Activated CD4-positive, alpha-beta T cell treated with anti-CD3 and anti-CD28 coated beads, Interleukin-2, amount 50 U/mL, for 4 hours (primary cell): Measurements from ENCODE around the gene CABLES2.
"Not testable (repeated sequence)": the region's sequence is repeated elsewhere in the genome, so short reads cannot be mapped to it uniquely, and the experiment has no call there.

Experiments used
- DNase-seq, 2 experiments: peaks; one replicate each; pipeline ENCODE4 v3.0.0-alpha.2; 2020

CABLES2 gene

GRCh38 chr20:62433658-62434497 is 26.8 kb upstream of the CABLES2 start:
- DNase-seq: no peak

DNA sequence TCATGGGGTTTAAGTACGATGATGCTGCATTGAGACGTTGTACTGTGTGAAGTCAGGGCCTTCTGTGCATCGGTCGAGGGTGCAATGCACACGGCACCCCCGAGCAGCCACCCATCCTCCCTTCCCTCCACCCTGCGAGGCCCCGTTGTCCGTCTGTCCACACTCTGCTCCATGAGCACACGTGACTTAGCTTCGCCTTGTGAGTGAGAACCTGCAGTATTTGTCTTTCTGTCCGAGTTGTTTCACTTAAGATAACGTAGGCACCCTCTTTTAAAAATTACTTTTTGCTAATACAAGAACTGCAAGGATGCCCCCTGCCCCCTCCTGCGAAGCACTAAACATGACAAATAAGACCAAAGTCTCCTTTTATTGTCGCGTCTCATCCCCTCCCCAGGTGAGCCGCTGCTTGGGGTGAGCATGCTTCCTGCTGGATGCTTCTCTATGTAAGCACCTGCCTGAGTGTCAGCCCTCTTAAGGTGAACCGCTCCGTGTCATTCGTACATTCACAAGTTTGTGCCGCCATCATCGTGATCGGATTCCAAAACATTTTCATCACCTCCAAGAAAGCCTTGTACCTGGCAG is 23.9 kb upstream of the CABLES2 start:
- no peak for DNase-seq

GRCh38 chr20:62430311-62430853 is 23.3 kb upstream of the CABLES2 start:
- DNase-seq: no peak

DNA sequence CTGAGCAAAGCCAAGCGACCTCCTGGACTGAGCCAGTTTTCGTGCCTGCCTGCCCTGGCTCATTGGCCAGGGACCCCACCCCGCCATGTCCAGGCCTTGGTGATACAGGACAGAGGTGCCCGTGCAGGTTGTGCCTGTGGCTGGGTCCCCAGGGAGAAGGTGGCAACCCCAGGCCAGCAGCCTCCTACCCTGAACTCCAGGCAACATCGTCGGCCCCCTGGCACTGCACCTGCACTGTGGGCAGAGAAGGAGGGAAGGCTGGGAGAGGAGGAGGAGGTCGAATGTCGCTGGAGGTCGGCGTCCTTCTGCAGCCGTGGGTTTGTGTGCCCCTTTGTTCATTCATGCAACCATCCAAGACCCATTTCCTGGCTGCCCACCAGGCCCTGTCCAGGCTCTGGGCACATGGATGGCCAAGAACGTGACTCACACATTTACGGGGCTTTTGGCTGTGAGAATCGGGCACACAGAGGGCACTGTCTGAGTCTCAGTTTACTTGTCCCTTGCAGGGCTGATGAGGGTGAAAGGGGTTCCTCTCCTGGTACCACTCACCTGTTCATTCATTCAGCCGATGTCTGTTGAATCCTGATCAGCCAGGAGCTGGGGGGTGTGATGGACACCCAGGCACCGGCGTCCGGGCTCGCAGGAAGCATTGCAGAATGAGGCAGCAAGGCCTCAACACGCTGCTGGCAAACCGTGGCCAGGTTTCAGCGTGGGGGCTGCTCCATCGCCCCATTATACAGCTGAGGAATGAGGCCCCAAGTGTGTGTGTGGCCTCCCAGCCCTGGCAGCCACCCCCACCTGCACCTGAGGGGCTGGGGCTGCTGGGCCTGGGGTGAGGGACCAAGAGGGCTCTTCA is 22.6 kb upstream of the CABLES2 start:
- no peak for DNase-seq

DNA sequence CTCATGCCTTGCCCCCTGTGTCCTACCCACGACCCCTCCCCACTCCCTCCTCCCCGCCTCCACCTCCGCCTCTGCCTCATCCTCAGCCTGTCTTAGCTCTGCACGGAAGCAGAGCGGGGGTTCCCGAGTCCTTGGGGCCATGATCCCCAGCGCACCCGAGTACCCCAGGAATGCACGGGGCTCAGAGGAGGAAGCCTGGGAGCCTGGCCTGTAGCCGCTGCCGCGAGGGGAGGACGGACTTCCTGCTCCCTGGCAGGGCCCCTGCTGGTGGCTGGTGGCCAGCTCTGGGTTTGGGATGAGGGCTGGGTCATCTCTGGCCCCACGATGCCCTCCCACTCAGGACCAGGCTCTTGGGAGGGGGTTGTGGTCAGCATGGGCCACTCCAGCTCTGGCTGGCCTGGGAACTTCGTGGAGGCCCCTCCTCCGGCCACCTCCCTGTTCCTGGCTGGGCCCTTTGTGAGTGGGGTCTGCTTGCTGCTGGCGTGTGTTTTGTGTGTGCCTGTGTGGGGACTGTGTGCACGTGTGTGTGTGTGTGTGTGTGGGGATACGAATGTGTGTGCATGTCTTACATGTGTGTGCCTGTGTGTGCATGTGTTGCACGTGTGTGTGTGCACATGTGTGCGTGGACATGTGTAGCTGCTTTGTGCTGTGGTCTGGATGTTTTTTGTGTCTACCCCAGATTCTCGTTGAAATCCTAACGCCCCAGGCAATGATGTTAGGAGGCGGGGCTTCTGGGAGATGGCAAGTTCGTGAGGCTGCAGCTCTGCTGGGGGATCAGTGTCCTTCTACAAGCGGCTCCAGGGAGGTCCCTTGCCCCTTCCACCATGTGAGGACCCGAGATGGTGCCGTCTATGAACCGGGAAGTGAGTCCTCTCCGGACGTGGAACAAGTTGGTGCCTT is 21.6 kb upstream of the CABLES2 start:
- no peak for DNase-seq

DNA sequence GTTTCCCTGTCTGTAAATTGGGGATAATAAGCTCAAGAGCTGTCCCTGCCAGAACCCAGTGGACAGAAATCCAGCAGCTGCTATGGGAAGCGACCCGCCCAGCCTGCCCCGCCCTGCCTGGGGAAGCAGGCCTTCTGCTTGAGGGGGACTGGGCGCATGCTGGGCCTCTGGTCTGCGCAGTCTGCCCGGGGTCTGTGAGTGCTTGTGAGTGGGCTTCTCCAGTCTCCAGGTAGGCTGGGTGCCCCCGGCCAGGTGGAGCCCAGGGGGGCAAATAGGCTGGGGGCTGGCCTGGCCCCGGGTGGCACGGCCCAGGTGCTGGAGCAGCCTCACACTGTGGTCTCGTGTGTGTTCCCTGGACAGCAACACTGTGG is 20.9 kb upstream of the CABLES2 start:
- no peak for DNase-seq

- no peak for DNase-seq
These were observed 20.3 kb upstream of the CABLES2 start, which contains the start of gene RBBP8NL for GRCh38 chr20:62427172-62428001. RBBP8NL (minus strand) TSS chr20:62427539; CDS start chr20:62419647, 7,892 bp downstream.

- no peak for DNase-seq
These were observed 19.6 kb upstream of the CABLES2 start for GRCh38 chr20:62426699-62427131.

DNA sequence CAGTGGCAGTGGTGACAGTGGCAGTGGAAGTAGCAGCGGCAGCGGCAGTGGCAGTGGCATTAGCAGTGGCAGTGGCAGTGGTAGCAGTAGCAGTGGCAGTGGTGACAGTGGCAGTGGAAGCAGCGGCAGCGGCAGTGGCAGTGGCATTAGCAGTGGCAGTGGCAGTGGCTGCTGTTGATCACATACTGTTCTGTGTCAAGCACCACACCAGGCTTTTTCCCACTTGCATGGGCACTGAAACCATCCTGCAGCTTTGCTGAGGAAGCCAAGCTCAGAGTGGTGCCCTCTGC is 18.9 kb upstream of the CABLES2 start:
- DNase-seq: not testable (repeated sequence)

DNA sequence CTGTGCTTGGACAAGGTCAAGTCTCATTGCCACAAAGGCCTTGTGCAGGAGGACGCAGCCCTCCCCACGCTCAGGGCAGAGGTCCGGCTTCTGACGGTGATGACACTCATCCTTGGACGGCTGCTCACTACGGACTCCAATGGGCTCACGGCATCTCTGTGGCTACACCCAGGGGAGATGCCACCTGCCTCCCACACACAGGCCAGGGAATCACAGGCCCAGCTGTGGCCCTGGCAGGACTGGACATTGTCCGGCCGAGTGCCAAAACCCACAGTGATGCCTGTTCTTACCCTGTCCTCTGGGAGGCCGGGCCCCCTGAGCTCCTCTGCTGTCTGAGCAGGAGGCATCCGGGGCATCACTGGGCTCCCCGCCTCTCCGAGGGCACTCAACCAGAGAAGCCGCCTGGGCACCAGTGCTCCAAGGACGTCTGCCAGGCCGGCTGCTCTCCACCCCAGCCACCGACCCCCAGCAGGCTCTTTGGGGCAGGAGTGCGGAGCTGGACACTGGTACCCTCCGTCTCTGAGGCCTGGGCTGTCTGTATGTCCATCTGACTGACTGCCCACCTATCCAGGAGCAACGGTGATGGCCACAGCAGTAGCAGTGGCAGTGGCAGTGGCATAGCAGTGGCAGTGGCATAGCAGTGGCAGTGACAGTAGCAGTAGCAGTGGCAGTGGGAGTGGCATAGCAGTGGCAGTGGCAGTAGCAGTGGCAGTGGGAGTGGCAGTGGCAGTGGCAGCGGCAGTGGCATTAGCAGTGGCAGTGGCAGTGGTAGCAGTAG is 18.4 kb upstream of the CABLES2 start:
- no peak for DNase-seq

GRCh38 chr20:62424249-62425107 is 17.4 kb upstream of the CABLES2 start:
- no peak for DNase-seq

DNA sequence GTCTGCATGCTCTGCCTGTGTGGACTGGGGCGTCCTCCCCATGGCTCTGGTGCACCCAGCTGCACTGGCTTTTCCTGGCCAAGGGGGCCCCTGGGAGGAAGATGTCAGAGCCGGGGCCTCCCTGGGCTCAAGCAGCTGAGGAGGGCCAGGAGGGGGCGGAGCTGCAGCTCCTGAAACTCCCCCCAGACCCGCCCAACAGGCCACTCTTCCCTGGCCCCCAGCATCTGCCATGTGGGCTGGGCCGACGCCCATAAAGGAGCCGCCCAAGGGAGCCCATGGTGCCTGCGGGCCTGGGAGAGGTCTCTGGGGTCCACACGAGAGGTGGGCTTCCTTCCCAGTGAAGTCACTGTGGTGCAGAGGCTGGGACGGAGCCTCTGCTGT is 16.2 kb upstream of the CABLES2 start:
- DNase-seq: no peak

GRCh38 chr20:62422636-62423325 is 15.7 kb upstream of the CABLES2 start:
- no peak for DNase-seq

GRCh38 chr20:62421716-62421990 is 14.6 kb upstream of the CABLES2 start:
- no peak for DNase-seq

GRCh38 chr20:62420846-62421715 is 14.0 kb upstream of the CABLES2 start:
- DNase-seq: no peak

DNA sequence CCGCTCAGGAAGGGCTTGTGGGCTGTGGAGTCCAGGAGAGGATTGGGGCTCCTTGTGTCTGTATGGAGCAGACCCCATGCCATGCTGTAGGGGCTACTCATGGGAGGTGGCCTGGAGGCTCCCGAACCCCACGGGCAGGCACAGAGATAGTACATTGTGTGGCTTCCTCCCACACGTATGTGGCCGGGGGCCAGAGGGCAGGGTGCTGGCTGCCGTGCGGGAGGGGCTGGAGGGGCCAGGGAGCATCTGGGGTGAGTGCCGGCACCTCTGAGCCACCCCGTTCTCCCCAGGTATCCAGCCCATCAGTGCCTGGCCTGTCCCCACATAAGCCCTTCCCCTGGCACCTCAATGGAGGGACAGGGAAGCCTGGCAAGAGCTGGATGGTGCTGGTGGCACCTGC is 12.7 kb upstream of the CABLES2 start:
- no peak for DNase-seq

DNA sequence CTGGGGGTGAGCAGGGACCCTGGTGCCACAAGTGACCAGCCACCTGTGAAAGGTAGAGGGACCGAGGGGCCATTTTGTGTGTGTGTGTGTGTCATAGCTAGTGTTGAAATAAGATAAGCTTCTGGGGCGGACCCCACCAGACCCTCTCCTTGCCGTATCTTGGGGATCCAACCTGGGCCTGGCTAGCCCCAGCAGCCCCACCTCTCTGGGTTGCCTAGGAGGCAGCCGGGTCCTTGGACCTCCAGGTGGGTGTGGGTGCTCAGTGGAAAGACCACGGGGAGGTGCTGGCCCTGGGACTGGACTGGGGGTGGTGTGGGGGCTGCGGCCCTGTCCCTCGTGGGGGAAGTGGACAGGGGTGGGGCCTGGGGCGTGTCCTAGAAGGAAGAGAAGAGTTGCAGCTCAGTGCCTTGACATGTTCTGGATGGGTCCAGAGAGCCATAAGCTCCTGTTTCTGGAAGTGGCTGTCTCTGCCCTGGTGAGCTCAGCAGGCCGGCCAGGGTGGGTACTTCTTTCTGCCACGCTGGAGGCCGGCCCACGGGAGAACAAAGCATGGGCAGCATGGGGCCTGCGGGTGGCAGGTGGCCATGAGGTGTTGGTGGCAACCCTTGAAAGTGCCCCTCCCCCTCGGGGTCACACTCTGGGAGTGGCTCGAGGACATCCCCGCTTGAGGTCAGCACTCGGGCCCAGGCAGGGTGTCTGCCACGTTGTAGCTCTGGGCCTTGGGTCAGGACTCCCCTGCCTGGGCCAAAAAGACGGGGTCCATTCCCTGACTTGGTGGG is 11.8 kb upstream of the CABLES2 start:
- DNase-seq: no peak
